T-helper 2 cell treated with Interferon-gamma antibody and Interleukin-4, amounts not matched to agents 100 ng/mL and 5 ng/mL, for 36 hours (primary cell): Measurements from ENCODE around the gene SLC35F3. TPM values are rescaled to one million over a fixed set of nuclear protein-coding genes. Genes with fewer than 3 reads are reported as not detected.

ENCODE experiments used
- intact Hi-C: fragments of 100-400 bp; cut with micrococcal nuclease; formaldehyde crosslinking; loops from one replicate; pipeline ENCODE4 v1.15.1; 2023
- total RNA-seq: library from RNA; stranded (reverse); gene quantifications from 2 replicates; pipeline ENCODE4 v1.2.3, GENCODE V29; 2022

SLC35F3 gene
- total RNA-seq, 1 donor from 2014 or later, result 3.4 TPM

DNA sequence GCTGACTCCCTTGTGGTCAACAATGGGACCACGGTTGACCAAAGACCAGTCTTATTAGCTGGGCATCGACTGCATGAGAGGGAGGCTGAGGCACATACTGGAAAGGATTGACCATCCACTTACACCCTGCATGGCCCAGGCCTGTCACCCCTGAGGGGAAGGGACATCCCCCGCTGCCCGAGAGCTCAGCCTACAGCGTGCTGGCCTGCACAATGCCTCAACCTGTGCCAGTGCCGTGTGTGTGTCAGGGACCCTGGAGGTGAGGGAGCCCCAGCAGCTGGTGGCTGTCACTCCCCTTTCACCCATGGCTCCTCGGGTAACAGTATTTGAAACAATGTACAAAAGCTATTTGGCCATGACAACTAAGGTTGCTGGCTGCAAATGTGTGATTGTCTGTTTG is 67.3 kb downstream of the SLC35F3 start:
- intact Hi-C loops, result no loop called here

DNA sequence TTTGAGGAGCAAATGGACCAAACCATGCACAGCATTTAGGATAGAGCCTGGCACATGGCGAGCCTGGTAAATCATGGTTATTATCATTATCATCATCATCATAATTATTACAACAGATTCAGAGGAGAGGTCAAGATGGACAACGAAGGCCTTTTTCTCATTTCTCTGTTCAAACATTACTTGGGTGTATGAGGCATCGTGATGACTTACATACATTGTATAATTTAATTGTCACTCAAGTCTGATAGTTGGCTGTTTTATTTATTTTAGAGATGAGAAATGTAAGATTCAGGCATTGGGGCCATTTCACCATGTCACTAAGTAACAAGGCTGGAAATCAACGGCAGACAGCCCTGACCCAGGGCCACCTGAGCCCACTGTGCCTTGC is 68.1 kb downstream of the SLC35F3 start:
- intact Hi-C loops, result no loop called here

DNA sequence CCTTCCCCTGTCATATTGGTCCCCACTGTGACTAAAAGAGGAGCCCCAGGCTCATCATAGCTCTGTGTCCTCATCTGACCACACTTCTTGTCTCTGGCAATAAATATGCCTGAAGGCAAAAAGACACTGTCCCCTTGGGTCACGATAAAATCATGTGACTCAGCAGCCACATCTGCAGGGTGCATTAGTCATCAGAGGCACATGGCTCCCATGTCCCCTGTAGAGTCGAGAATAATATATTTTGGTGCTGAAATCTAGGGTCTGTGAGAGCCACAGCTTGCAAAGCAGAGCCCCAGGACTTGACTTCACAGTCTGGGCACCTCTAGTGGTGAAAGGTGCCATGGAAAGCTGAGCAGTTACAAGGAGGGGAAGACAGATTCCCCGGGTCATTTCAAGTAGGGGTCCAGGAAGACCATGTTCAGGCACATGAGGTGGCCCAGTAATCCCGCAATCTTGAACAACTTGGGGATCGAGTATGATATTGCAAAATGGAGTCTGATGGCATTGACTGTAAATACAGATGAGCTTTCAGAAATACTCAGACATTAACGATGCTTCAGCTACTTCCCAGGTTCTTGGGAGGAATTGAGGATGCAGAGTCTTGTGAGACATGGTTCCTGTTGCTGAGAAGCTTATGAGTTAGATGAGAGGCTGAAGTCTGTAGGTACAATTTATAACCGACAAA is 68.6 kb downstream of the SLC35F3 start:
- intact Hi-C loops, result no loop called here

DNA sequence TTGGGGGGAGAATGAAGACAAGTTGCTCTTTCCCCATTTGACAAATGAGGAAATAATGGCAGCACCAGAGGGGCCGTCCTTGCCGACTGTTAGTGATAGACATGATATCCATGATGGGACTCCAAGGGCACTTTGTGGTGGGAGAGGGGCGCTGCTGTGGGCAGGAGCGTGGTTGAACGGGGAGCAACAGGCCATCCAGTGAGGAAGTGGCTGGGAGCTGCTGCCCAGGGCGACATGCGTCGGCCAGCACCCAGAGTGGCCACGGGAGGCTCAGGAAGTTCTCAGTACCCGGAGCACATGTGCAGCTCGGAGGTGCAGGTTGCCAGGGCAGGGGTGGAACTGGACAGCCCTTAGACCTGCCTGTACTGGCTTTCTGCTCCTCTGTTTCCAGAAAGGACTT is 71.0 kb downstream of the SLC35F3 start:
- intact Hi-C loops, result no loop called here

DNA sequence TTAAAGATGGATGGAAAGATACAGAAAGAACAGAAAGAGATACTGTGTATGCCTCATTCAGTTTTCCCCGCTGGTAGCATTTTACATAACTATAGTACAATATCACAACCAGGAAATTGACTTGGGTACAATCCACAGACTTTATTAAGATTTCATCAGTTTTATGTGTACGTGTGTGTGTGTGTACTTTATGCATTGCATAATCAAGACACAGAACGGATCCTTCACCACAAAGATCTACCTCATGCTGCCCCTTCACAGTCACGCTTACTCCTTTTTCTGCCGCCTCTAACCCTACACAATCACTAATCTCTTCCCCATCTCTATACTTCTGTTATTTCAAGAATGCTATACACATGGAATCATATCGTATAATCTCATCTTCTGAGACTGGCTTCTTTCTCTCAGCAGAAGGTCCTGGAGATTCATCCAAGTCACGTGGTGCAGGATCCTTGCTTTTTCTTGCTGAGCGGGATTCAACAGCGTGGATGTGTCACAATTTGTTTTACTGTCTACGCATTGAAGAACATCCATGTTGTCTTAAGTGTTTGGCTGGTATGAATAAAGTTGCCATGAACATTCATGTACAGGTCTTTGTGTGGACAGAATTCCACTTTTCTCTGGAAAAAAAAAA is 76.7 kb downstream of the SLC35F3 start:
- intact Hi-C loops, result no loop called here

DNA sequence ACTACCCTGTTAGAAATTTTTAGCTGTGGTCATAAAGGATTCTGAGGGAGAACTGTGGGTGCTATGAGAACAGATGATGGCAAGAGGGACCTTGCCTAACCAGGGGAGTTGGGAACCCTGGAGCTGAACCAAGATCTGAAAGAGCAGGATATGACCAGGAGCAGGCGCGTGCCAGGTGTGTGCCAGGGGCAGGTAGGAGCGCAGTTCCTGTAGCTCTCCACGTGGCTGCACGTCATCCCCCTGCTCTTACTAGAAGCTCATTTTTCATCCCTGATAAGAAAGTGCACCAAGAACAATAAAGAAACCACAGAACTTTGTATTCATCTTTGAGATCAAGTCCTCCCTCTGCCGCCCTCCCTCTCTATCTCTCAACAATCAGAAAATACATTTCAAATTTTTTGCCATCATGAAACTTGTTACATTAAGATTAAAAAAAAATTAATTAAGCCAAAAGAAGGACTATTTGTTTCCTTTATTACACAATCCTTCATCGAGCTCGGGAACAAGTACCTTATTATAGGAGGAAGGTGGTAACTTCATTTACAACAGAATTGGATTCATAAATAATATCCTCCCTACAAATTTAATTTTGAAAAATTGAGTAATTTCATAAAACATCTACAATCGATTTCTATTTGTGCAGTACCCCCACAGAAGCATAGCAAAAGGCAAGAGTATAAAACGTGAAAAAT is 78.5 kb downstream of the SLC35F3 start:
- intact Hi-C loops, result no loop called here

DNA sequence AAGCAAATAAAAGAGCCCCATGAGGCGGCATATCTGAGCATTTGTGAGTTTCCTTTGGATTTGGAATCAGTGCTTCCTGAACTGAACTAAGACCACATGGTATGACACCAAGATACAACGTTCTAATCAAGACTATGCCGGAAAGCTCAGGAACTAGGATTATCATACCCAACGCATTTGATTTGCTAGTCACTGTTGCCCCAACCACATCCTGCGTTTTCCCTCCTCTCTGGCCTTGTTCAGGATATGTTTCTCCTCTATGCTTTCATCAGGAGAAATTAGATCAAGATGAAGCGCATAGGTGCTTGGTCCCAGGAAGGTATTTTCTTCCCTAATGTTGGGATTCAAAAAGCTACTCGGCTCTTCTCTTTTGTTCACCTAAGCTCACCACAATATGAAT is 79.3 kb downstream of the SLC35F3 start:
- intact Hi-C loops, result no loop called here

DNA sequence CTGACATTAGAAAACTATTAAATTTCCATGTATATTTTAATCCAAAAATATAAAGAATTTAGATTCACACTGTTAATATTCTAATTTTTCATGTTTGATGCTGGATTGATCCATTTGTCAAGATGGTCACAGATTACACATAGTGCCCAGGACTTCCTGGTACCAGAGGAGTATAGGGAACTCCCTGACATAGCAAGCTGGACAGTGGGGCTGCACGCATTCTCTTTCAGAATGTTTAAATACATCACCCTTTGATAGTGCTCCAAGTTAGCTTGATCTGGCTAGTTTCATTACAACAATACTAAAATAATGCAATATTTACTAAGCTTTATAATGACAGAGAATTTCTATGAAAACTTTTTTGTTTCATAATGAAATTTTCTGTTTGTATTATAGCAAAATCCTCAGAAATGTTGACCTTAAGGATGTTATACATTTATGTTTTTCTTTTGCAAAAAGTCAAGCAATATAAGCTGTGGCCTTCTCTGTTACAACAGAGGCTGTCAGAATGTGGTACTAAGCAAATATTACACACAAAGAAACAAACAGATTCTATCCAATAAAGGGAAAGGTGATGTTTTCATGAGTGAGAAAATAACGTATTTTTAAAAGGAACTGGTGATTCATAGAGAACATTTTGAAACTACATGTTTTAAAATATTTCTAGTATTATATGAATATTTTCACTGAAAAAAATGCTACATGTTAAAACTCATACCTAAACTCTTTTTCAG is 84.7 kb downstream of the SLC35F3 start:
- intact Hi-C loops, result no loop called here

DNA sequence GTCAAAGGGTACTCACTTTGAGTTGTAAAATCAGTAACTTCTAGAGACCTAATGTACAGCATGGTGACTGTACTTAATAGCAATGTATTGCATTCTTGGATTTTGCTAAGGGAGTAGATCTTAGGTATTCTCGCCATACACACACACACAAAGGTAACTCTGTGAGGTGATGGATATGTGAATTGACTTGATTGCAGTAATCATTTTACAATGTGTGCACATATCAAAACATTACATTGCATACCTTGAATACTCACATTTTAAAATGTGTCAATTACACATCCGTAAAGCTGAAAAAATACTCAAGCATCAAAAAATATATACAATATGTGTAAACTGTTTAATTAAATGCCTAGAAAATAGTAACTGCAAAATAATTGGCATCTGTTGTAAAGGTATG is 86.0 kb downstream of the SLC35F3 start:
- intact Hi-C loops, result no loop called here

DNA sequence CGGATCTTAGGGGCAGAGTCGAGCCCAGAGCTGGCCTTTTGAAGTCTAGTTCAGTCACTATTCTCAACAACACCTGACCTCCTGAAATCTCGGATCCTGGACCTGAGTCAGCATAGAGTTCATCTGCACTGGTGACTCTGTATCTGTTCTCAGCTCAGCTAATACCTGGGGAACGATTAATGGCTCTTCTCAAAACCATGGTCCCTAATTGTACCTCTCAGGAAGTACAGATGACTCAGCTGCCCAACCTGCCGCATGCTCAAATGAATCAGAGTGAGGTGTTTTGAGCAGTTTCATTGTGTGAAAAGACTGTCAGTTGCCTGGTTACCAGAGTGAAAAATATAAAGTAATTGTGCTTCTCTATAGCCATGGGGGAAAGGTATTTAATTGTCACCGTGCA is 89.2 kb downstream of the SLC35F3 start:
- intact Hi-C loops, result no loop called here

DNA sequence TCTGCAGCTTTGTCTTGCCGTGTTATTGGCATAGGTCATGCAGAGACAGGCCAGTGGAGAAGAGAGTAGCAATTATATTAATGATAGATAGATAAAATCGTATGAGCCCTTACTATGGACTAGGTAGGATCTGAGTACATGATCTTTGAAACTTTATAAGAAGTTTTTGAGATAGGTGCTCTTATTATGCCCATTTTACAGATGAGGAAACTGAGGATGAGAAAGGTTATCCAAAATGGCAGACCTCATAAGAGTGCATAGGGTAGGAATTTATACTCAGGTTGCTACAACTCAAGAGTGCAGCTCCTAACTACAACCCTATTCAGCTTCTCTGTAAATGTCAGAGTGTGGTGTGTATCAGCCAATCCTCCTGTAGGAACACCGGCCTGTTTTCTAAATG is 89.6 kb downstream of the SLC35F3 start:
- intact Hi-C loops, result no loop called here

DNA sequence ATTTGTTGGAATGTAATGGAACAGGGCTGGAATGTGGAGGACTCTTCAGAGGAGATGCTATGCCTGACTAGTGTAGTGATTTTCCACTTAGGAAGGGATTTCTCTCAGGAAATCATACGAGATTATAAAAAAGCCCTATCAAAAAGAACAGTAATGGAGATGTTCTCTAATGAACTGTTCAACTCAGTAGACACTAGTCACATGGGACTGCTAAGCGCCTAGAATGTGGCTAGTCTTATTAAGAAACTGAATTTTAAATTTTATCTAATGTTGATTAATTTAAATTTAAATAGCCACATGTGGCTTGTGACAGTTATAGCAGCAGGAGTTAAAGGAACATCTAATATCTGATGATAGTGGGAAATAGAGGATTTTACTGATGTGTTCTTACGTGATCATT is 94.0 kb downstream of the SLC35F3 start:
- intact Hi-C loops, result no loop called here

DNA sequence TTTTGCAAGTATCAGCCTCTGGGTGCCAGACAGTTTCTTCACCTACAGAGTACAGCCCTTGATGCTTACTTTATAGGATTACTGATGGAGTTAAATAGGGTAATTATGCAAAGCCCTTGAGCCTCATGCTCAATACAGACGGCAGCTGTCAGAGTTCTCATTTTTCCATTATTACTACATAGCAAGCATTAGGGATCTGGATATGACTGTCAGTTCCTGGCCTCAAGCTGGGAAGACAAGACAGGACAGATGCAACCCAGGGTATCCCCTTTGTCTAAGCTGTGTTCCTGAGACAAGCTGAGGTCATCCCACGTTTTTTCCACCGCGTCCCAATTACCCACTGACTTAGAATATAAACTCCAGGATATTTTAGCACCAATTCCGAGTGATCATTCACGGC is 94.4 kb downstream of the SLC35F3 start:
- intact Hi-C loops, result no loop called here

DNA sequence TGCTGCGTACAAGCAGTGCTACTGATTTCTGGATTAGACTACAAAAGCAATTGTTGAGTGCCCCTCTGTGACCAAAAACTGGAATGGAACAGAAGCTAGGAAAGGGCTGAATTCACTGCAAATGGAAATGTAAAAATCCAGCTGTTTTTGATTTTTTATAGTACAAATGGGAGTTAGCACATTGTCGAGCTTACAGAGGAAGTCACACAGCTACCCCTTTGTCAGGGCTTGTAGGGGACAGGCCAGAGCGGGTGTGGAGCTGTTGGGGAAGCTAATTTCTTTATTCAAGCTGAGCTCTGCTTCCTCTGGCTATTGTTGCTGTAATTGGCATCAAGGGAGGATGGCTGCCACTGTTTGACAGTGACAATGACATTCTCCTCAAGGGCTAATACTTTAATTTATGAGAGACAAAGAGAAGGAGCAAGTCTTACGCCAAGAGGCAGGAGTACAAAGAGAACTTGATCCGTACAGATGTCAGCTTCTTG is 96.1 kb downstream of the SLC35F3 start:
- intact Hi-C loops, result no loop called here

DNA sequence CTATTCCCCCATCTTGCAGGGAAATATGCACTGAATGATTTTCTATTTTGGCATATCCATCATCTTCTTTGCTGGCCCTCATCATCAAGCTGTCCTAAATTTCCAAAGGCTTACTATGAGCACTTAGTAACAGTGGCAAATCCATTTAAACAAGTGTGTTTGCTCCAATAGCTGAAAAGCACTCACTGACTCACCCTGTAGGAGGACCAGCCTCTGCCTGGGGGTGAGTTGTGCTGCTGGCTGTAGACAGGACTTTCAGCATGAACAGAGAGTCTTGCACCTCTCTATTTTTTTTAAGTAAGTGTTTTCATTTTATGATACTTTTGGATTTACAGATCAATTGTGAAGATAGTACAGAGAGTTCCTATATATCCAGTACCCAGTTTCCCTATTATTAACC is 97.3 kb downstream of the SLC35F3 start:
- intact Hi-C loops, result no loop called here

DNA sequence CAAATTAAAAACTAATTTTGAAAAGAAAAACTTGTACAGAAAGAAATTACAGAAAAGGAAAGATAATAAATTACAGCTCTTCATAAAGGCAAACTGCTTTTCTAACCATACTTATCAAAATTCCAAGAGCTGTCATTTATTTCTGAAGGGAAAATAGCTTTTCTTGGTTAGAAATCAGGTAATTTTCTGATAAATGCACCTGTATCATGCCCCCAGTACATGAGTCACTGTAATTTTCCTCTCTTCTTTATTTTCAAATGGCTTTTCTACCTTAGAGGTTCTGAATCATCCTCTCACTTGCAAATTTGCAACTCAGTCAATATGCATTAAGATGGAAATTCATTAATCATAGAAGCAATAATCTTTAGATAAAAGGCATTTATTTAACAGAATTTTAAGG is 100.1 kb downstream of the SLC35F3 start:
- intact Hi-C loops, result no loop called here

DNA sequence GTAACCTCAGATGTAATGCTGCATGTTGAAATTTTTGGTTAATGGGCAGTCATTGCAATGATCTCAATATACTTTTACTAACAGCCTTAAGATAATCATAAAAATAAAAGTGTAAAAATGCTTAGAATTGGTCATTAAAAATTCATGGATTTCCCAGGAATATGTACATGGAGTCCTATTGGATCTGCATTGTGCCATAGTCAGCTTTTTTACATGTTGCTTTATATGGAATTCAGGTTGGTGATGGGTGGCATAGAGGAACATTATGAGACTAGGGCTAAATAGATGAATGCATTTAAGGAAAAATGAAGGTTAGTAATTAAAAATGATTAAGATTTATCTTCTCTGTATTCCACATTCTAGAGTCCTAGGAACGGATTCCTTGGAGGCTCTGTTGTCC is 103.2 kb downstream of the SLC35F3 start:
- intact Hi-C loops, result no loop called here

DNA sequence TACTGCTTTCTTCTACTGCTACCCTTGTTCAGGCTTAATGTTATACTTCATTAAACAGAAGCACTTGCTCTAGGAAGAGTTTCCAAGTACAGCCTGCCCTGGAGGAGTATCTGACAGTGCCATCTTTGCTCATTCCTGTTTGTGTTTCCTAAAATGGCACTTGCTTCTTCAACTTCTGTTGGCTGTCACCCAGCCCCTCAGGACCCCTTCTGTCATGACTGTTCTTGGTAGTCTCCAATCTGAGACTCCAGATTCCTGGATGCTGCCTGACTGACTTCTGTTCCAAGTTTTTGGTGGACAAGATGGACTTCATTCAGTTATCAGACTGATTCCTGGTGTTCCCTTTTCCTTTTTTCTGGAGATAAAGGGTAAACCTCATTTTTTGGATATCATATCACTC is 104.1 kb downstream of the SLC35F3 start:
- intact Hi-C loops, result no loop called here

DNA sequence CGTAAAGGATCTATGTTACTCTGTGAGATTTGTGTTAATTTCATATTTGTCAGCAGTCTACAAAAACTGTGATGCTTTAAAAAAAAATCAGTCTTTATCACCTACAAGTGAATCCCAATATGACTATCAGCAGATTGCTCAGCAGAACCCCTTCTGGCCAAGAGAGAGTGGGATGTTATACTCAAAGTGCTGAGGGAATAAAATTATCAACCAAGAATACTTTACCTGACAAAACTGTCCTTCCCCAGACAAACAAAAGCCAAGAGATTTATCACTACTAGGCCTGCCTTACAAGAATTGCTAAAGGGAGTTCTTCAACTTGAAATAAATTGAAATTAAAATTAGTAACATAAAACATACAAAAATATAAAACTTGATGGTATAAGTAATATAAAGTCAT is 105.2 kb downstream of the SLC35F3 start:
- intact Hi-C loops, result no loop called here

DNA sequence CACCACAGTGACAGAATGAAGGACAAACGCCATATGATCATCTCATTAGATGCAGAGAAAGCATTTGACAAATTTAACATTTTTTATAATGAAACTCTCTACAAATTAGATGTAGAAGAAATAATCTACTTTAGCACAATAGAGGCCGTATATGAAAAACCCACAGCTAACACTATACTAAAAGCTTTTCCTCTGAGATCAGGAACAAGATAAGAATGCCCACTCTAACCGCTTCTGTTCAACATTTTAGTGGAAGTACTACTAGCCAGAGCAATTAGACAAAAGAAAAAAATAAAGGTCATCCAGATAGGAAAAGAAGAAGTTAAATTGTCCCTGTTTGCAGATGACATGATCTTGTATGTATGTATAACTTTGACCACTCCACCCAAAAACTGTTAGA is 109.7 kb downstream of the SLC35F3 start:
- intact Hi-C loops, result no loop called here

DNA sequence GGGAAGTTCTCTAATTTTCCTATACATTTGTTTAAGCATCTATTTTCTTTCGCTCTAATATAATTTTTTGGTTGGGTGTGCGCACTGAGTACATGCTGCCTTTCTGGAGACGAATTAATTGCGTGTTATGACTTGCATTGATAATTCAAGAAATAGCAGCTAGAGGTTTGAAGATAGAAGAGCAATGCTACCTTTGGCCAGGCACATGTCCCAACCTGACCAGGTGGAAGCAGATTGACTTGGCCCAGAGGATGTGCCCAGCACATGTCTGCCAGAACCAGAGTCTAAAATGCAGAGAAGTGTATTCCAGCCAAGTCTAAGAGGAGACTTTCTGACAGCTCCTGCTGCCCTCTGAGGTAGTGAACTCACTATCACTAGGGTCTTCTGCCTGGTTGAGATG is 114.3 kb downstream of the SLC35F3 start:
- intact Hi-C loops, result no loop called here

DNA sequence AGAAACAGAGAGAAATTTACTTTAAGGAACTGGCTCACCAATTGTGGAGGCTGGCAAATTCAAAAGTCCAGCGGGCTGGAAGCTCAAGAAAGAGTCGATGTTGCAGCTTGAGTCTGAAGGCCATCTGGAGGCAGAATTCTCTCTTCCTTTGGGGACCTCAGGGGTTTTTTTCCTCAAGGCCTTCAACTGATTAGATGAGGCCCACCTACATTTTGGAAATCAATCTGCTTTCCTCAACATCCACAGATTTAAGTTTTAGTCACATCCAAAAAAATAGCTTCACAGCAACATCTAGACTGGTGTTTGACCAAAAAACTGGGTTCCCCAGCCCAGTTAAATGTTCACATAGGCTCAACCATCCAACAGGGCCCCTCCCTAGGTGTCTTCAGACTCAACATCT is 114.9 kb downstream of the SLC35F3 start:
- intact Hi-C loops, result no loop called here
